ENCODE results near the gene MUC21. TPM values are rescaled to one million over a fixed set of nuclear protein-coding genes. Genes with fewer than 3 reads are reported as not detected.

The MUC21 gene
- total and polyA plus RNA-seq, 9 of the 15 experiments (the other 6 are each of a cell fraction or from before 2014, with no cell fraction given) = not detected

- H3K4me3 ChIP-seq = no peak overlapping the region
- H3K79me2 ChIP-seq (ENCODE audit: control insufficient read depth, insufficient read depth, low read length) = no peaks in the 10 kb centered on the region
- H3K9ac ChIP-seq (ENCODE audit: insufficient read depth in 1 of 2, low read depth in 2 of 2, low read length in 2 of 2) = no peak overlapping the region
- FAIRE-seq (no peak), DNase-seq (ENCODE audit: extremely low read depth in 1 of 4, low spot score in 3 of 4) (no peak), ATAC-seq (no peak)
- POLR2A ChIA-PET = interaction anchor here (0.6 kb wide), 1 partner anchor 39 kb away, joined by 3 read pairs; no protein-coding TSS in a partner anchor
- CTCF ChIA-PET (ENCODE audit: low intra/inter-chr PET ratio) = no interaction called here
- intact Hi-C loops (cut with micrococcal nuclease) = no loop called here
- no peaks in the 10 kb centered on the region for H3K9me3 ChIP-seq (replicated peaks; ENCODE audit: control insufficient read depth, insufficient read depth, low read depth, low read length)
- TF ChIP-seq EP400 (IDR thresholded peaks at IDR 0.05) (no peak), TGIF2 (CRISPR knock-in tag; IDR thresholded peaks at IDR 0.05) (no peak), TSC22D4 (tag; IDR thresholded peaks at IDR 0.05) (no peak), ZNF24 (IDR thresholded peaks at IDR 0.05) (no peak), RBM14 (IDR thresholded peaks at IDR 0.05; ENCODE audit: borderline replicate concordance, insufficient read depth, low read depth, low read length) (no peak), IRF2 (CRISPR knock-in tag; IDR thresholded peaks at IDR 0.05) (no peak), PCBP1 (IDR thresholded peaks at IDR 0.05; ENCODE audit: low read depth, low read length, poor library complexity, severe bottlenecking) (no peak), HMBOX1 (IDR thresholded peaks at IDR 0.05) (no peak), SNAPC5 (CRISPR knock-in tag; IDR thresholded peaks at IDR 0.05) (no peak), ZNF408 (CRISPR knock-in tag; IDR thresholded peaks at IDR 0.05; ENCODE audit: low read depth) (no peak), ZNF253 (CRISPR knock-in tag; conservative IDR thresholded peaks at IDR 0.05) (no peak), ZNF668 (CRISPR knock-in tag; IDR thresholded peaks at IDR 0.05) (no peak)
- H3K9me1 ChIP-seq (ENCODE audit: control insufficient read depth, insufficient read depth, low read length) = no peaks in the 10 kb centered on the region
- no peak overlapping the region for H3K4me2 ChIP-seq (ENCODE audit: insufficient read depth, low read length)
- no peaks in the 10 kb centered on the region for H4K20me1 ChIP-seq (replicated peaks; ENCODE audit: control insufficient read depth, insufficient read depth, low read length)
- peaks cover 54 to 70% of the 10 kb centered on the region in 2 experiments for H3K27me3 ChIP-seq (ENCODE audit: control insufficient read depth in 2 of 2, insufficient read depth in 2 of 2, low read length in 2 of 2)
- H3K36me3 ChIP-seq (ENCODE audit: control insufficient read depth, insufficient read depth, low read length) = no peaks in the 10 kb centered on the region
- BruUV-seq (replicated peaks) = no TSS peak
- no peak overlapping the region for H2AFZ ChIP-seq (ENCODE audit: low read depth, low read length)
- no peaks in the 10 kb centered on the region for H3K4me1 ChIP-seq (replicated peaks in 1 of 2; ENCODE audit: control insufficient read depth in 2 of 2, insufficient read depth in 2 of 2, low read length in 2 of 2)
- in situ Hi-C loops (cut with MboI) = no loop called here
- no peak overlapping the region for H3K27ac ChIP-seq (ENCODE audit: extremely low read depth, low read depth, low read length)
- WGBS (ENCODE audit: insufficient coverage, low coverage, missing lambda C conversion rate) = under 1% methylated on average over 7 of the region's 7 CpGs
Observed at GRCh38 chr6:31037169-31037568, 53.7 kb downstream of the MUC21 start.
